ENCODE data around the gene ABHD16B.

- no peak for TF ChIP-seq CTCF (conservative IDR thresholded peaks at IDR 0.05; ENCODE audit: low read depth in 2 of 2)
- no peak for TF ChIP-seq CREB1 (CRISPR knock-in tag; IDR thresholded peaks at IDR 0.05; ENCODE audit: low read depth)
- TF ChIP-seq REST (IDR thresholded peaks at IDR 0.05; ENCODE audit: unreplicated experiment): no peak
These were observed 24.7 kb downstream of the ABHD16B start for GRCh38 chr20:63886054-63886419.
